Peyer's patch (tissue), 4 donors: Measurements from ENCODE around the gene PEDS1. TPM values are rescaled to one million over a fixed set of nuclear protein-coding genes. Genes with fewer than 3 reads are reported as not detected.

Source experiments
- DNase-seq, 3 donors: peaks; one replicate each; pipeline ENCODE4 v3.0.0-alpha.2; 2017 to 2019
- H3K27ac ChIP-seq, 4 donors: fragments of 200-600 bp; sonication (generic); one replicate each; pipeline ENCODE4 v1.5.1; 2016 to 2019
- H3K27me3 ChIP-seq, 2 donors: fragments of 200-600 bp; sonication (generic); one replicate each; pipeline ENCODE4 v1.5.1; 2019
- H3K36me3 ChIP-seq, 3 donors: fragments of 200-600 bp; sonication (generic); one replicate each; pipeline ENCODE4 v1.5.1; 2016 to 2019
- H3K4me1 ChIP-seq, 4 donors: fragments of 200-600 bp; sonication (generic); one replicate each; pipeline ENCODE4 v1.5.1; 2016 to 2019
- H3K4me3 ChIP-seq, 4 donors: fragments of 200-600 bp; sonication (generic); 1 replicate in 3 of 4; 2 replicates in 1 of 4; pipeline ENCODE4 v1.5.1; 2016 to 2019; ENCODE audit warnings: mild to moderate bottlenecking in 1 of 4
- H3K9me3 ChIP-seq, 4 donors: fragments of 200-600 bp; sonication (generic); one replicate each; pipeline ENCODE4 v1.5.1; 2016 to 2019; ENCODE audit warnings: mild to moderate bottlenecking in 1 of 4
- POLR2A ChIP-seq, 2 donors: fragments of 450-650 bp; IDR thresholded peaks; one replicate each; pipeline ENCODE4 v1.5.1; 2017; ENCODE audit warnings: antibody characterized with exemption in 2 of 2, mild to moderate bottlenecking in 2 of 2, moderate library complexity in 2 of 2
- total RNA-seq, 4 donors: library from RNA; depleted of rRNA; stranded (reverse); fragments of >200 nt; gene quantifications; one replicate each; pipeline ENCODE4 v1.1.0, GENCODE V29; 2016
- TF ChIP-seq, protein P1 (sequence below), 6 experiments: fragments of 450-650 bp in 4 of 6; fragments of 200-600 bp in 2 of 6; sonication (generic) in 1 of 6; IDR thresholded peaks; one replicate each; pipeline ENCODE4 v1.5.1; 2017 to 2019; ENCODE audit warnings: antibody characterized with exemption in 6 of 6, mild to moderate bottlenecking in 3 of 6, moderate library complexity in 1 of 6

PEDS1 gene
- total RNA-seq, 4 donors from 2014 or later = 13.2 to 34.3 (median 24.5) TPM

DNA sequence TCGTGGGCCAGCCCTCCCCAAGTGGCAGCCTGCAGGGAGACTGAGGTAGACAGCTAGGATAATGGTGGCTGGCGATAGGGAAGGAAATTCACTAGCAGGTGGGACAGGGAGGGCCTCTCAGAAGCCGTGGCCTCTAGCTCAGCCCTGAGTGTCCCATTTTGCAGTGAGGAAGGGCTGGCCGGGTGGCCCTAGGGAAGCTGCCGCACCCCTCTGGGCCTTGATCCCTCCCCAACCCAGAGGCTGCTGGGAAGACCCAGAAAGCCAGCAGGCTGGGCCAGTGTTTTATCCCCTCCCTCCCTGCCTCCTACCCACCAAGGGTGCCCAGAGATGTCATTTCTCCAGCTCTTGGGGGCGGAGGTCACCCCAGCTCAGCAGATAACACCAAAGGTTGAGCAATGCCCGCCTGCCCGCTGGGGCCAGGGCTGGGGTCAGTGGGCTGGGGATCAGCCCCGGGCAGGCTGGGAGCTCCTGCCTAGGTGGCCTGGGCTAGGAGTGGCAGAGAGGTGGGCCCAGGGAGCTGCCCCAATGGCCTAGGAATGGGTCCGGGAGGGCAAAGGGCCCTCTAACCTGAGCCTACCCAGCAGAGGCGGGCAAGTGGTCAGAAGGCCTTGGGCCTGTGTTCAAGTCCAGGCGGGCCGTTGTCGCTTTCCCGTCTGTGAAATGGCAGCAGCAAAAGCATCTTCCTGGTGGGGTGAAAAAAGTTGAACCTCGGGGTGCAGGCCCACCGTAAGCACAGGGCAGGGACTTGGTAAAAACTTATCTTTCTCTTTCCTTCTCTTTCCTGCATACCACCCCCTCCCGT, 35.6 kb upstream of the PEDS1 start:
- Histone ChIP-seq H3K36me3 (peaks cover 0 to 11% (median 0%) of the 10 kb centered on the region in 3 donors), H3K27ac (peak overlapping the region in 1 of 4 donors; percentile 100), H3K27me3 (no peaks in the 10 kb centered on the region), H3K9me3 (no peaks in the 10 kb centered on the region), H3K4me1 (peaks cover 0 to 16% (median 8%) of the 10 kb centered on the region in 4 donors), H3K4me3 (no peak overlapping the region)
- DNase-seq = peak in 2 of 3 donors; percentile 50 to 53
- no peak for TF ChIP-seq POLR2A (IDR thresholded peaks at IDR 0.05)
- TF ChIP-seq, protein P1, sequence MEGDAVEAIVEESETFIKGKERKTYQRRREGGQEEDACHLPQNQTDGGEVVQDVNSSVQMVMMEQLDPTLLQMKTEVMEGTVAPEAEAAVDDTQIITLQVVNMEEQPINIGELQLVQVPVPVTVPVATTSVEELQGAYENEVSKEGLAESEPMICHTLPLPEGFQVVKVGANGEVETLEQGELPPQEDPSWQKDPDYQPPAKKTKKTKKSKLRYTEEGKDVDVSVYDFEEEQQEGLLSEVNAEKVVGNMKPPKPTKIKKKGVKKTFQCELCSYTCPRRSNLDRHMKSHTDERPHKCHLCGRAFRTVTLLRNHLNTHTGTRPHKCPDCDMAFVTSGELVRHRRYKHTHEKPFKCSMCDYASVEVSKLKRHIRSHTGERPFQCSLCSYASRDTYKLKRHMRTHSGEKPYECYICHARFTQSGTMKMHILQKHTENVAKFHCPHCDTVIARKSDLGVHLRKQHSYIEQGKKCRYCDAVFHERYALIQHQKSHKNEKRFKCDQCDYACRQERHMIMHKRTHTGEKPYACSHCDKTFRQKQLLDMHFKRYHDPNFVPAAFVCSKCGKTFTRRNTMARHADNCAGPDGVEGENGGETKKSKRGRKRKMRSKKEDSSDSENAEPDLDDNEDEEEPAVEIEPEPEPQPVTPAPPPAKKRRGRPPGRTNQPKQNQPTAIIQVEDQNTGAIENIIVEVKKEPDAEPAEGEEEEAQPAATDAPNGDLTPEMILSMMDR (IDR thresholded peaks at IDR 0.05) = no peak

DNA sequence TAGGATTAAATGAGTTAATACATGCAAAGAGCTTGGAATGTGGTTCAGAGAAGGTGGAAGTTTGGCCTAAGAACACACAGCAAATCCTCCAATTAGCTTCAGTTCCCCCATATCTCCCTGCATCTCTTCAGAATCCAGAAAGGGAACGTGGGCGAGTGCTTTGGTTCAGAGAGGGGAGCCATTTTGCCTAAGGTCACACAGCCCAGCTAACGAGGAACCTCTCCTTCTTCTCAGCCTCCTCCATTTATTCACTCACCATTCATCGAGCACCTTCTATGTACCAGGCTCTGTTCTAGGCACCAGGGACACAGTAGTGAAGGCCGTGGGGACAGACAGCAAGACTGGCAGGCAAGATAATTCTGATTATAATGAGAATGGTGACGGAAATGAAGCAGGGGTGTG, 34.8 kb upstream of the PEDS1 start:
- no peaks in the 10 kb centered on the region for H3K27me3 ChIP-seq
- no peak overlapping the region for H3K27ac ChIP-seq
- peaks cover 0 to 3% (median 0%) of the 10 kb centered on the region in 3 donors for H3K36me3 ChIP-seq
- TF ChIP-seq POLR2A (IDR thresholded peaks at IDR 0.05) = no peak
- TF ChIP-seq, protein P1 (IDR thresholded peaks at IDR 0.05) = no peak
- no peak for DNase-seq
- no peaks in the 10 kb centered on the region for H3K9me3 ChIP-seq
- peaks cover 0 to 15% (median 2%) of the 10 kb centered on the region in 4 donors for H3K4me1 ChIP-seq
- H3K4me3 ChIP-seq = no peak overlapping the region

DNA sequence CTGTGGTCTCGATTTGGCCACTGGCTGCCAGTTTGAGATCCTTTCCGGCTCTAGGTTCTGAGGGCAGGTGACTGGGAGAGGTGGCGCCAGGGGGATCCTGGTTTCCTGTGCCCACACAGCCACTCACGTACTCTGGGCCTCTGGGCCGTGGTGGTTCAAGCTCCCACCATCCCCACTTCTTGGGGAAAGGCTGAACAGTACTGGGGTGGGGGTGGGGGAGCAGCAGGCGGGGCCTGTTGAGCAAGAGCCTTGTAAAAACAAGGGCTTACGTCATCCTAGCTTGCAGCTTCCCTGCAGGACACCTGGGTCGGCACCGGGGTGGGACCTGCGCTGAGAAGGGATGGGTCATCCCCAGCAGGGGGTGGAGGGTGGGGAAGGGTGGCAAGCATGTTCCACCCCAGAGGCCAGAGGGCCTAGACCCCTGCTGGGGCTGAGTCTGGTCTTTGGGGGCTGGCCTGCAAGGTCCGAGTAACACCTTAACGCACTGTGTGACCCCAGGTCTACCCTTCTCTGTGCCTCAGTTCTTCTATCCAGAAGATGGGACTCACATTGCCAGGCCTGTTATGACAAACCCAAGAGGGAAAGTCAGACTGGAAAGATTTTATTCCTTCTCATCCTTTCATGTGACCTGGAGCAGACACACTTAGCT, 34.0 kb upstream of the PEDS1 start:
- H3K9me3 ChIP-seq = no peaks in the 10 kb centered on the region
- no peak overlapping the region for H3K27ac ChIP-seq

DNA sequence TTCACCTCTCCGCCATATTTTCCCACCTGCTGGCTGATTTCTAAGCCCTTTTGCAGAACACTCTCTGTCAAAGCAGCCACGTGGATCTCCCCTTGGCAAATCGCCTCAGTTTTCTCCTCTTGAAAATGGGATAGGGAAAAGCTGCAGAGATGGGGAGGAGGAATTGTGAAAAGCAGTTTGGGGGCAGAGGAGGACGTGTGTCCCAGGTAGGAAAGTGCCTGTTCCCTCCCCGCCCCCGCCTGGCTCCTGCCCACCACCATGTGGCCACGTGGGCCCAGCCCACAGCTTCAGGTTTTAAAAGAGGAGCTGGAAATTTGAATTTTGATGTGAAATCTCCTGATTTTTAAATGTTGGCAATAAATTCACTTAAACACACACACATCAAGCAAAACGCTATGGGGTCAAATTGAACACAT, 33.5 kb upstream of the PEDS1 start:
- Histone ChIP-seq H3K4me3 (no peak overlapping the region), H3K36me3 (no peaks in the 10 kb centered on the region), H3K9me3 (no peaks in the 10 kb centered on the region), H3K27ac (no peak overlapping the region), H3K27me3 (no peaks in the 10 kb centered on the region), H3K4me1 (peaks cover 0 to 6% (median 0%) of the 10 kb centered on the region in 4 donors)
- TF ChIP-seq POLR2A (IDR thresholded peaks at IDR 0.05) = no peak
- TF ChIP-seq, protein P1 (IDR thresholded peaks at IDR 0.05) = no peak
- DNase-seq = peak in 1 of 3 donors; percentile 37

More for the DNA sequence above, 34.0 kb upstream of the PEDS1 start:
- Histone ChIP-seq H3K27me3 (no peaks in the 10 kb centered on the region), H3K36me3 (no peaks in the 10 kb centered on the region), H3K4me3 (no peak overlapping the region), H3K4me1 (peaks cover 0 to 7% (median 0%) of the 10 kb centered on the region in 4 donors)
- TF ChIP-seq, protein P1 (IDR thresholded peaks at IDR 0.05) = no peak
- no peak for TF ChIP-seq POLR2A (IDR thresholded peaks at IDR 0.05)
- DNase-seq = peak in 1 of 3 donors; percentile 54

GRCh38 chr20:50186151-50186885, 32.8 kb upstream of the PEDS1 start:
- Histone ChIP-seq H3K4me1 (peaks cover 0 to 6% (median 0%) of the 10 kb centered on the region in 4 donors), H3K36me3 (no peaks in the 10 kb centered on the region), H3K4me3 (no peak overlapping the region), H3K9me3 (no peaks in the 10 kb centered on the region), H3K27me3 (no peaks in the 10 kb centered on the region), H3K27ac (no peak overlapping the region)
- DNase-seq = peak; percentile 93 to 98 (median 95)
- TF ChIP-seq, protein P1 (IDR thresholded peaks at IDR 0.05) = peak; percentile 96 to 99 (median 98)
- no peak for TF ChIP-seq POLR2A (IDR thresholded peaks at IDR 0.05)
